ENCODE measurements around the gene SRR. TPM values are rescaled to one million over a fixed set of nuclear protein-coding genes. Genes with fewer than 3 reads are reported as not detected.

The SRR gene
- total and polyA plus RNA-seq, 9 of the 15 experiments (the other 6 are each of a cell fraction or from before 2014, with no cell fraction given): 5.0 to 19.4 (median 7.9) TPM

GRCh38 chr17:2336215-2336851 is 32.6 kb downstream of the SRR start, which contains the start of gene TSR1 (continued):
- TF ChIP-seq REST (IDR thresholded peaks at IDR 0.05; ENCODE audit: borderline replicate concordance): peak; percentile 8; the same call in 1 of the 2 replicates
- TF ChIP-seq REST (CRISPR knock-in tag; IDR thresholded peaks at IDR 0.05; ENCODE audit: low read depth): no peak
- TF ChIP-seq HMGXB4 (CRISPR knock-in tag; IDR thresholded peaks at IDR 0.05): no peak
- no peak for TF ChIP-seq ZNF507 (tag; conservative IDR thresholded peaks at IDR 0.05)
- TF ChIP-seq HBP1 (CRISPR knock-in tag; IDR thresholded peaks at IDR 0.05): no peak
- TF ChIP-seq ARID3B (CRISPR knock-in tag; IDR thresholded peaks at IDR 0.05; ENCODE audit: borderline replicate concordance): no peak
- peak; percentile 75; the same call in 1 of the 2 replicates for TF ChIP-seq PHF8 (IDR thresholded peaks at IDR 0.05; ENCODE audit: borderline replicate concordance, low read length)
- no peak for TF ChIP-seq DLX4 (CRISPR knock-in tag; IDR thresholded peaks at IDR 0.05)
- no peak for TF ChIP-seq CBX5 (IDR thresholded peaks at IDR 0.05; ENCODE audit: borderline replicate concordance, low read depth)
- no peak for TF ChIP-seq PHB2 (IDR thresholded peaks at IDR 0.05; ENCODE audit: low read depth)
- no peak for TF ChIP-seq POU5F1 (IDR thresholded peaks at IDR 0.05; ENCODE audit: borderline replicate concordance, low read depth, low read length, partially characterized antibody)
- TF ChIP-seq ETV5 (CRISPR knock-in tag; IDR thresholded peaks at IDR 0.05; ENCODE audit: low read depth): peak; percentile 69
- TF ChIP-seq CHD2 (IDR thresholded peaks at IDR 0.05; ENCODE audit: low read depth, low read length): peak; percentile 88
- no peak for TF ChIP-seq MCM5 (IDR thresholded peaks at IDR 0.05; ENCODE audit: low read depth)
- TF ChIP-seq ZNF197 (CRISPR knock-in tag; IDR thresholded peaks at IDR 0.05; ENCODE audit: low read depth): no peak
